Caco-2 (cell line): ENCODE measurements around the gene SHLD1. TPM values are rescaled to one million over a fixed set of nuclear protein-coding genes. Genes with fewer than 3 reads are reported as not detected.

Source experiments
- BruUV-seq: library from RNA; stranded (reverse); fragments of 400-500 nt; replicated peaks from 2 replicates; lab custom pipeline; 2021; lab: Mats Ljungman, UMichigan
- CTCF ChIA-PET: fragments of 300-600 bp; sonication (Branson Sonifier 250); formaldehyde crosslinking; loops from one replicate; lab custom pipeline; 2022; ENCODE audit warnings: antibody characterized with exemption; lab: Charles Lee
- POLR2A ChIA-PET: fragments of 300-600 bp; sonication (Branson Sonifier 250); formaldehyde crosslinking; loops from one replicate; lab custom pipeline; 2022; ENCODE audit warnings: antibody characterized with exemption; lab: Charles Lee
- DNase-seq, 2 experiments: peaks; one replicate each; pipeline versions ENCODE4 v3.0.0 to v3.0.0-alpha.2; 2020 to 2022
- H3K27me3 ChIP-seq: replicated peaks from 2 replicates; pipeline ENCODE4 v1.6.0; 2011; ENCODE audit warnings: low read length; ENCODE audit not compliant: control insufficient read depth, insufficient read depth
- H3K36me3 ChIP-seq: 2 replicates; pipeline ENCODE4 v1.5.1; 2011; ENCODE audit warnings: low read length; ENCODE audit not compliant: control insufficient read depth, insufficient read depth
- H3K4me1 ChIP-seq: fragments of 250-450 bp; sonication (Bioruptor Pico); 2 replicates; pipeline ENCODE4 v1.5.1; 2020; ENCODE audit warnings: mild to moderate bottlenecking
- H3K4me3 ChIP-seq: 2 replicates; pipeline ENCODE4 v1.5.1; 2011; ENCODE audit warnings: low read depth, mild to moderate bottlenecking, control low read depth, low read length
- H3K9me3 ChIP-seq: fragments of 250-450 bp; sonication (Bioruptor Pico); 2 replicates; pipeline ENCODE4 v1.5.1; 2020; ENCODE audit warnings: mild to moderate bottlenecking, moderate library complexity
- H3K27ac Mint-ChIP-seq: one replicate; pipeline ENCODE4 v1.8.0; 2022; ENCODE audit warnings: mixed read lengths; ENCODE audit not compliant: unreplicated experiment
- H3K27me3 Mint-ChIP-seq: one replicate; pipeline ENCODE4 v1.8.0; 2022; ENCODE audit warnings: mixed read lengths; ENCODE audit not compliant: insufficient read depth, unreplicated experiment
- H3K36me3 Mint-ChIP-seq: one replicate; pipeline ENCODE4 v1.8.0; 2022; ENCODE audit warnings: mild to moderate bottlenecking, mixed read lengths; ENCODE audit not compliant: insufficient read depth, unreplicated experiment
- H3K4me1 Mint-ChIP-seq: one replicate; pipeline ENCODE4 v1.8.0; 2022; ENCODE audit warnings: low read depth, mixed read lengths; ENCODE audit not compliant: unreplicated experiment
- H3K4me3 Mint-ChIP-seq: one replicate; pipeline ENCODE4 v1.8.0; 2022; ENCODE audit warnings: mild to moderate bottlenecking, moderate library complexity, mixed read lengths; ENCODE audit not compliant: unreplicated experiment
- H3K9me3 Mint-ChIP-seq: one replicate; pipeline ENCODE4 v1.8.0; 2022; ENCODE audit warnings: mixed read lengths; ENCODE audit not compliant: unreplicated experiment
- CTCF ChIP-seq, 2 experiments: fragments of 200-600 bp in 1 of 2; IDR thresholded peaks; 1 replicate in 1 of 2; 2 replicates in 1 of 2; pipeline versions ENCODE4 v1.5.1 to v1.8.0; 2011 to 2022; ENCODE audit warnings: antibody characterized with exemption in 1 of 2, control low read depth in 1 of 2, inconsistent platforms in 1 of 2, low read depth in 1 of 2, low read length in 1 of 2, mild to moderate bottlenecking in 1 of 2, moderate library complexity in 1 of 2; ENCODE audit not compliant: insufficient read depth in 1 of 2, severe bottlenecking in 1 of 2, unreplicated experiment in 1 of 2
- intact Hi-C: fragments of 100-400 bp; cut with micrococcal nuclease; formaldehyde crosslinking; loops from one replicate; pipeline ENCODE4 v1.10.0; 2022; ENCODE audit not compliant: unreplicated experiment
- total RNA-seq: library from RNA; stranded (reverse); gene quantifications from 2 replicates; pipeline ENCODE4 v1.2.3, GENCODE V29; 2022

SHLD1 gene
- total RNA-seq, 1 experiment from 2014 or later, result 4.8 TPM

GRCh38 chr20:5789827-5790226, 39.6 kb downstream of the SHLD1 start:
- H3K4me3 ChIP-seq, result no peak overlapping the region
- CTCF ChIA-PET, result no interaction called here
- TF ChIP-seq CTCF (IDR thresholded peaks at IDR 0.05; ENCODE audit: insufficient read depth in 1 of 2, low read depth in 1 of 2, low read length in 1 of 2, severe bottlenecking in 1 of 2, unreplicated experiment in 1 of 2), result no peak
- BruUV-seq, result no TSS peak
- no peak for DNase-seq
- Mint-ChIP-seq H3K27me3 (no peaks in the 10 kb centered on the region), H3K4me1 (peaks cover 7% of the 10 kb centered on the region), H3K4me3 (no peak overlapping the region), H3K27ac (no peak overlapping the region), H3K36me3 (peaks cover 7% of the 10 kb centered on the region), H3K9me3 (no peaks in the 10 kb centered on the region)
- H3K9me3 ChIP-seq, result no peaks in the 10 kb centered on the region
- H3K27me3 ChIP-seq, result no peaks in the 10 kb centered on the region
- peaks cover 4% of the 10 kb centered on the region for H3K4me1 ChIP-seq
- intact Hi-C loops, result loop anchor here (10.0 kb wide), 1 partner anchor 115 kb away; no protein-coding TSS in a partner anchor
- peaks cover 2% of the 10 kb centered on the region; the same call in 1 of the 2 replicates for H3K36me3 ChIP-seq
- POLR2A ChIA-PET, result no interaction called here

GRCh38 chr20:5793916-5794315, 43.7 kb downstream of the SHLD1 start:
- H3K36me3 ChIP-seq, result peaks cover 2% of the 10 kb centered on the region; the same call in 1 of the 2 replicates
- BruUV-seq, result no TSS peak

GRCh38 chr20:5796331-5797040, 46.3 kb downstream of the SHLD1 start:
- DNase-seq, result no peak
- no TSS peak for BruUV-seq
- no peaks in the 10 kb centered on the region for H3K9me3 ChIP-seq
- H3K27me3 ChIP-seq, result no peaks in the 10 kb centered on the region
- Mint-ChIP-seq H3K36me3 (peaks cover 7% of the 10 kb centered on the region), H3K4me3 (no peak overlapping the region), H3K27ac (peak overlapping the region; percentile 62), H3K27me3 (no peaks in the 10 kb centered on the region), H3K4me1 (peaks cover 7% of the 10 kb centered on the region), H3K9me3 (no peaks in the 10 kb centered on the region)
- no peaks in the 10 kb centered on the region for H3K4me1 ChIP-seq
- intact Hi-C loops, result no loop called here
- no peak for TF ChIP-seq CTCF (IDR thresholded peaks at IDR 0.05; ENCODE audit: insufficient read depth in 1 of 2, low read depth in 1 of 2, low read length in 1 of 2, severe bottlenecking in 1 of 2, unreplicated experiment in 1 of 2)
- ChIA-PET CTCF (interaction anchor here (0.6 to 1.2 kb wide), 2 partner anchors 220 to 239 kb away, joined by 4 to 7 read pairs (median 5); no protein-coding TSS in a partner anchor), POLR2A (no interaction called here)
- no peak overlapping the region for H3K4me3 ChIP-seq
- no peaks in the 10 kb centered on the region for H3K36me3 ChIP-seq

More at GRCh38 chr20:5793916-5794315, 43.7 kb downstream of the SHLD1 start:
- no peaks in the 10 kb centered on the region for H3K9me3 ChIP-seq
- Mint-ChIP-seq H3K27ac (no peak overlapping the region), H3K4me3 (no peak overlapping the region), H3K27me3 (no peaks in the 10 kb centered on the region), H3K36me3 (peaks cover 7% of the 10 kb centered on the region), H3K9me3 (no peaks in the 10 kb centered on the region), H3K4me1 (peaks cover 7% of the 10 kb centered on the region)
- no peak for TF ChIP-seq CTCF (IDR thresholded peaks at IDR 0.05; ENCODE audit: insufficient read depth in 1 of 2, low read depth in 1 of 2, low read length in 1 of 2, severe bottlenecking in 1 of 2, unreplicated experiment in 1 of 2)
- no peak overlapping the region for H3K4me3 ChIP-seq
- intact Hi-C loops, result no loop called here
- no peaks in the 10 kb centered on the region for H3K27me3 ChIP-seq
- no peaks in the 10 kb centered on the region for H3K4me1 ChIP-seq
- ChIA-PET CTCF (no interaction called here), POLR2A (no interaction called here)
- no peak for DNase-seq
